PC-3 (cell line): Measurements from ENCODE around the gene ZMYM3.

ENCODE experiments used
- CTCF ChIP-seq: fragments of 300-600 bp; sonication (generic); conservative IDR thresholded peaks from 2 replicates; pipeline ENCODE4 v1.5.1; 2017; ENCODE audit warnings: antibody characterized with exemption, low read depth, mild to moderate bottlenecking, low read length
- EZH2 ChIP-seq: fragments of 300-600 bp; sonication (generic); IDR thresholded peaks from one replicate; pipeline ENCODE4 v1.6.1; 2017; ENCODE audit warnings: antibody characterized with exemption, mild to moderate bottlenecking, low read length; ENCODE audit not compliant: unreplicated experiment
- EZH2phosphoT487 ChIP-seq: fragments of 300-600 bp; sonication (generic); IDR thresholded peaks from 2 replicates; pipeline ENCODE4 v1.6.1; 2018; ENCODE audit warnings: mild to moderate bottlenecking, antibody characterized with exemption, low read length, borderline replicate concordance

- no peak for TF ChIP-seq CTCF
- TF ChIP-seq EZH2 = no peak
- TF ChIP-seq EZH2phosphoT487 = no peak
Observed at GRCh38 chrX:71212536-71212935, 41.4 kb downstream of the ZMYM3 start.
